Activated naive CD8-positive, alpha-beta T cell treated with anti-CD3 and anti-CD28 coated beads, Interleukin-2, amount 50 U/mL, for 16 hours (primary cell): ENCODE data around the gene ZNF474.

ENCODE experiments used
- DNase-seq: peaks from one replicate; pipeline ENCODE4 v3.0.0-alpha.2; 2020; ENCODE audit warnings: low read depth, low spot score

ZNF474 gene

DNA sequence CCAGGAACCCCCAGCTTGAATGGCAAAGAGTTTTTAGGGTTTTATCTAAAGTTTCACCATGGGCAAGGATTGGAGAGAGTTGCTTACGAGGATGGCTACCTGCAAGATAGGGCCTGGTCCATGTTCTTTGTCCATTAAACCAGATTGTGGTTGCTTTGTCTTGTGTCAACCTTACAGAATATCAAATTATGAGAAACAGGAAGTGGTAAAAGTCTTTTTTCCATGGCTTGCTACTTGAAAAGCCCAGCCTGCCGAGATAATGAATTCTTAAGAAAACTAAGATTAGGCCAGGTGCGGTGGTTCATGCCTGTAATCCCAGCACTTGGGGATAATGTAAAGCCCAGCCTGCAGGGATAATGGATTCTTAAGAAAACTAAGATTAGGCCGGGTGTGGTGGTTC lies 24.4 kb downstream of the ZNF474 start:
- DNase-seq, result no peak

DNA sequence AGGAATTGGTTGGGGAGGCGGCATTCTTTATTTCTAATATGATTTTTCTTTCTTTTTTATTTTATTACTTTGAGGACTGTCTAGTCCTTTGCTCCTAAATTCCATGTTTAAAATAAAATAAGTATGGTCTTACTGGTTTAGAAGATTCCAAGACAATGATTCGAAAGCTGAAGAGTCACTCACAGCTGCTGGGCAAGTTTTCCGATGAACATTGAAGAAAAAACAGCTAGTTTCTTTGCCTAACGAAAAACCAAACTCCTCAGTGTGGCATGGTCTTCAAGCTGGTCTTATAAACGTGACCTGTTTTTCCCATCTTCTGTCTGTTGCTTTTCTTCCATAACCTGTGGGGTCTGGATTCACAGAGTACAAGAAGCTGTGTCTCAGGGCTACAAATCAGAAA lies 25.1 kb downstream of the ZNF474 start:
- DNase-seq, result no peak

DNA sequence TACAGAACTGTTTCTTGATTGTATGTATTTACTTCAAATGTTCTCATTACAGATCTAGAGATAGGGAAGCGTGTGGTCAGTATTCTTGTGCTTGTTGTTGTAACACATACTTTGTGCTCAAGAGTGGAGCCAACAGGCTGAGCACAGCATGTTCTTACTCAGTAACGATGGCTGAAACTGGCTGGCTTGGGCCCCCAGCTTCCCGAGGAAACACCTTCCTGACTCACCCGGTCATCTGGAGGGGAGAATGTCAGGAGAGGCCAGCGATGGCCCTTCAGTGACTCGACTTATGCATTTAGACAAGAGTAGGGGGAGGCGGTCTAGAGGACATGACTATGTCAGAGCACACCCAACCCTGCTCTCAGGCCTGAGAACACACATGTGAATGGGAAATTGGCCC lies 25.6 kb downstream of the ZNF474 start:
- DNase-seq, result no peak

DNA sequence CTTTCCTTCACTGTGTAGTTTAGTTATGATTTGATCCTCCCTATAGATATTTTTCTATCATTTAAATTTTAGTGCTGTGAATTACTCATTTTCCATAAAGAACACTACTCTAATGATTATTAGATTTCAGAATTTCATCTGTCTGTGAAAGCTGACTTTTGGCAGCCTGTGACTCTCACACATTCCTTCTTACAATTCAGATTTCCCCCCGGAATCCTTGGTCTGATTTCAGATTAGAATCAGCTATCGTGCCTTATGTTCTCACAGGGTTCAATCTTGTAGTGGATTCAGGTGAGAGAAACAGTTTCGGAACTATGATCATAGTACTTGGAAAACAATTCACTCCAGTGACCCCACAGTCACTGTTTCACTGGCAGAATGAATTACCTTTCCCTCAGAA lies 26.2 kb downstream of the ZNF474 start:
- no peak for DNase-seq

DNA sequence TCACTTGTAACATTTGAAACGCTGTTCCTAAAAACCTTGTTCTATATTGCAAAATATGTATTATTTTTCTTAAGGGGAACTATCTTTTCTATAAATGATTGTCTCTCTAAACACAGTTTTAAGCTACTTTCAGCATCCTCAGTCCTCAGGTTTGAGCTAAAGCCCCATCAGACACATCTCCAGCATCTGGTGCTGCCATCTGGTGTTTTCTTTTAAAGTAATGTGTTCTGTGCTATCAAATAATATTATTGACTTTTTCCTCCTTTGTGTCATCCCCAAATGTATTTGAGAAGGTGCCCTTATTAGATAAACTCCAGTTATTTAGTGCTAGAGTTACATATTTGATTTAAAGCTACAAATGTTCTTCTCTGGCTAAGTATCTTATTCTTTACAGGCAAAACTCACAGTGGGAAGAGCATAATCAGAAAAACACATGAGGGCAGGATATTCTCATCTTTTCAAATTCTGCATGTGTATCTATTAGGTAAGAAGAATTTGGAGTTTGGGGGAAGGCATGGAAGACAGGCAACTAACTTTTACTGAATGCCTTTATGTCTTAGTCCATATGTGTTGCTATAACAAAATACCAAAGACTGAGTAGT lies 27.5 kb downstream of the ZNF474 start:
- no peak for DNase-seq

DNA sequence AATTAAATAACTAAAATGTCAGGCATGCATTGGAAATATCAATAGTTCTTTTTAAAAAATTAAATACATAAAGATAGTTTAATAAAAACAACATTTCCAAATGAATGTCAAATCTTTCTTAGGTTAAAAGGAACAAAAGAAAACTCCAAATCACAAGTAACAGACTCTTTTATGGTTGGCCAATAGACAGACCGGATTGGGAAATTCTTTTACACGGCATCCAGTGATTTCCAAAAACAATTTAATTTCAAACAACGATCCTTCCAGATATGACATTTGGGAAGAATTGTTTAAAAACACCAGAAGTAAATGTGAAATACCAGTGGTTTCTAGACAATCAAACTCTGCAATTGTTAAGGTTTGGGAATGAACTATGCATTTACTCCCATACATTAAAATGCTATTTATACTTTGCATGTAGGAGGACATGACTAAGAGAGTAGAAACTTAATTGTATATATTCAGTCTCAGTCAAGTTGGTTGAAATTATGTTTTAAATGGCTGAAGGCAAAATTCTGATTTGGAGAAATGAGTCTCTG lies 32.8 kb downstream of the ZNF474 start:
- DNase-seq, result no peak

DNA sequence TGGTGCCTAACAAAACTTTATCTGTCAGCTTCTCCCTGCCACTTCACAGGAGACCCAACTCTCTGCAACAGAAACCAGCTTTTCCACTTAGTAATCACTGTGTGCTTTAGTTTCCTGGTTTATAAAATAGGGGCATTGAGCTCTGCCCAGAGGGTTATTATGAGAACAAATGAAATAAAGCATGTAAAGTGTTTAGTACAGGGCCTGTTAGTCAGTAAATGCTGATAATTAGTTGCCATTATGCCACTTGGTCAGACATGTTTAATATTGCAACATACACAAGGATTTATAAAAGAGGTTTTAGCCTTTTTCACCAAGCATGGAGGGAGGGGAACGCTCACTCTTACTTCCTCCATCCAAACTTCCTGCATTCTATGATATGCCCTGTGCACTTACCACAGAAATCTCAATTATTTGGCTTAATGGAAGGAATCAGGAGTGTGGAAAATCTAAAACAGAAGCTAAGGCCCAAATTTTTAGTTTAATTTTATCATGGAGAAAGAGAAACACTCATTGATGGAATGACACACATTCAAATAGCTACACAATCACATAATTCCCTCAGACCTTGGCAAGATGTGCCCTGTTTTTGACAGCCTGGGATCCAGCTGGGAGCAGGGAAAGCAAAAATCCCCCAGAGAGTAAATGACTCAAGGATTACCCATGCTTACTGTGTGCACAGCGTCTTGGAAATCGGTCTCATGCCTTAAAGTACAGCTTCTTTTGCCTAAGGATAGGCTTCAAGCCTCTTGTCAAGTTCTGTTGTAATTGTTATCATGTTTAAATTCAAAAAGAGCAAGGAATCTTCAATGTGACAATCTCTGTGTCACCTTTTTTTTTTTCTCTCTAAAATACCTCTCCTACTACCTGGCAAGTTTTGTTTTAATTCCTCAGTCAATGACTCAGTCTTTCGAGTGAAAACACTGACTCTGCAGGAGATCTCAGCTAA lies 34.0 kb downstream of the ZNF474 start:
- no peak for DNase-seq

DNA sequence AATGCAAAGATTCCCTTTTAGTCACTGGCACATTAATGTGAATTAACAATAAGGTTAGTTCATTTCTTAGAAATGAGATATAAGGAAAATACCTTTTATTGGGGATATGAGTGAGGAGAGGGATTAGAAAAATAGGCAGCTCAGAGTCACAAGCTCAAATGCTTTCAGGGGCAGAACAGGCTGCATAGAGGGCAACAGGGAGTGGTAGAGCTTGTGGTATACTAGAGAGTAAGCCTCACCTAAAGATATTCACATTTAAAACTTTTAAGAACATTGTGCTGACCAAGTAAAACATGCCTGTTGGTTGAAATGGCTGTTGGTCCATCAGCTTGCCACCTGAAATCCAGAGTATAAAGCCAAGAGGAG lies 34.7 kb downstream of the ZNF474 start:
- DNase-seq, result no peak

DNA sequence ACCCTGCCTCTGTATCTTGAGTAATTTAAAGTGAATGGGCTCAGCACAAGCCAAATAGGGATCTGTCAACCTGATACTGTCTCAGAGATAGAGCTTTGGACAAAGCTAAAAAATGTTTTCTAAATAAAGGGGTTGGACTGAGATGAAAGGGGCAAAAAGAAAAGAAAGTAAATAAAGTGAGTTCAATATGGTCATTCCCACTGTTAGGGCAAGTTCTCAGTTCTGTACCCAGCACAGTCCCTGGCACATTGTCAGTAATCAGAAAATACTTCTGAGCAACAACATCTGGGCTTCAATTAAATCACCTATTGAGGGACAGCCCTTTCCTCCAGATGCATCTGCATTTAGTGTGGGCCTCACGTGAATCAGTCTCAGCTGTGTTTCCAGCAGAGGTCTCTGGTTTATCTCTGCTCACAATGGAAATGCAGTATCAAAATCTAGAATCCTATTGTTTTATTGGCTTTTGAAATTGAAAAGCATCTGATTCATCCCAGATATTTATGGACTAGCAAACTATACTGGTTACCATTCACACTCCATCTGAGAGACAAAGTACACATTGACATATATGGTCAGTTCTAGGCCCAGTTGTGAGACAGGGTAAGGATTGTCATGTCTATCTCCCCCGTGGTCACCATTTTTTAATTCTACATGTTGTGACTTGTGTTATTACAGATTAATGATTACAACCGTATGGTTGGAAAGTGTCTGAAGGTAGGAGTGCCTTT lies 35.6 kb downstream of the ZNF474 start:
- DNase-seq, result no peak

DNA sequence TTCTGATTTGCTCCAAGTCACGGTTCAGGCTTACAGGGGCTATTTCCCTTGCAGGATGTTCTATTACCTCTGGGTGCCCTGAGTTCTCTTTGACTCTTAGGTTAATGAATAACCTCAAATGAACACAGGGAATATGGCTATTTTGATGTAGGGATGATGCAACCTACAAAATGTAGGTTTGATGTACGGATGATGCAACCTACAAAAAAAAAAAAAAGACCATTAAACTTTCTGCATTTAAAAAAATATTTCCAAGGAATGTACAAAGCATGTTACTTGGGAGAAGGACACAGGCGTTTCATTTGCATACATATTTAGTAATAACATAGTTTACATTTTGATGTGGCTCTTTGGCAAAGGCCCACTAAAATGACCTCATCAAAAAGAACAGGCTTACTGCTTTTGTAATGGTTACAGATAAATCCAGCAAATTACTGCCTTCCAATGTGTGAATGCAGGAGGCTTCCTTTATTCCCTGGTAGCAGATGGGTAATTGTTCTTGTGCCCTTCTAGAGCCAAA lies 36.3 kb downstream of the ZNF474 start:
- no peak for DNase-seq

DNA sequence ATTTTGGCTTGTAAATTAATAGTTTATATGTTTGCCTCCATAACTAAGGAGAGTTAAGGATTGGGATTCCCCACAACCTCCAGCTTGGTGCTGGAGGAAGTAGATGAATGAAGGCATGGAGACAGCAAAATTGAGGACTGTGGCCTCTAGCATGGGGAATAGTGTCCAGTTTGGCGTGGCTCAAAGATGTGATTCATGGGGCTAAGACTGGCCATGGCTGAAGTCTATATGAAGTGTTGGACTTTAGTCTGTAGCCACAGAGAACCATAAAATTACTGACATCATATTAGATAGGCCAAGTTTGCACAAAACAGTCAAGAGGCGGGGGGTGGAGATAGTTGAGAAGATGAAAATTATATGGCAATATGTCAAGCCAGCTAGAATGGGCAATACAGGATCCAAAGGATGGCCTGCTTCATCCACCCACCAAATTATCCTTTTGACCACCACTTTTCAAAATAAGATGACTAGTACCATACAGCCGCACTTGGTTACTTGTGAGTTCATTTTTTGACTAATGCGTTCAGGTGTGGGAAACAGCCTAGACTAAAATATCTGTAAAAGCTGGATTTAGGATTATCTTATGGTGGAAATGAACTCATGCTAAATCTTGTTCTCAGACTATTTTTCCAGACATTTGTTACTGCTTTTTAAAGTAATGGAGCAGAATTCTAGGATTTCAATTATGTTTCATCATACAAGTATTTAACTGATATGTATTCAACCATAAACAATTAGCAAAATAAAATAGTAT lies 40.2 kb downstream of the ZNF474 start:
- DNase-seq, result no peak

DNA sequence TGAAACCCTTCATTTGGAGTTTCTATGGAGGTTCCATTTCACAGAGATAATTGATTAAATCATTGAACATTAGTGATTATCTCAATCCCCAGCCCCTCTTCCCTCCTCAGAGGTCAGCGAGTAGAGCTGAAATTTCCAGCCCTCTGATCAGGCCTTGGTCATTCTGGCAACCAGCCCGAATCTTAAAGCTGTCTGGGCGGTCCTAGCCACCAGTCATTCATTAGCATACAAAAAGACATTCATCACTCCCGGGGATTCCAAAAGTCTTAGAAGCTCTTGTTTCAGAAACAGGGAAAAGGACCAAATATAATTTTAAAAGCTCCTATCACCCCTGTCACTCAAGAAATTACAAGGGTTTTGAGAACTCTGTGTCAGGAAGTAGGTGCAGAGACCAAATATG lies 41.3 kb downstream of the ZNF474 start:
- DNase-seq, result no peak

DNA sequence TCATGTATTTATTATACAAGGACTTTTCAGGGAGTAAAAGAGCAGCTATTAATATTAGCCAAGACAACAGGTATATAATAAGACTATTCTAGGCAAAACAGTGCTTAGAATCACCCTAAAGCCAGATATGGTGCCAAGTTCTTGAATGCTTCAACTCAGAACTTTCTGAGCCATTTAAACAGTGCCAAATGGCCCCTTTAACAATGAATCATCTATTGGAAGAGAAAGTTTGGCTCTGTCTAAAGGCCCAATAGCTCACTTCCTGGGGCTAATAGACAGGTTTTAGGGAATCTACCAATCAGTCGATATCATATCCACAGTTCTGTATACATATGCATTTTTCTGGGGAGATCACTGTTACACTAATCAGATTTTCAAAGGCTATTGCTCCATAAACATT lies 42.9 kb downstream of the ZNF474 start:
- no peak for DNase-seq

DNA sequence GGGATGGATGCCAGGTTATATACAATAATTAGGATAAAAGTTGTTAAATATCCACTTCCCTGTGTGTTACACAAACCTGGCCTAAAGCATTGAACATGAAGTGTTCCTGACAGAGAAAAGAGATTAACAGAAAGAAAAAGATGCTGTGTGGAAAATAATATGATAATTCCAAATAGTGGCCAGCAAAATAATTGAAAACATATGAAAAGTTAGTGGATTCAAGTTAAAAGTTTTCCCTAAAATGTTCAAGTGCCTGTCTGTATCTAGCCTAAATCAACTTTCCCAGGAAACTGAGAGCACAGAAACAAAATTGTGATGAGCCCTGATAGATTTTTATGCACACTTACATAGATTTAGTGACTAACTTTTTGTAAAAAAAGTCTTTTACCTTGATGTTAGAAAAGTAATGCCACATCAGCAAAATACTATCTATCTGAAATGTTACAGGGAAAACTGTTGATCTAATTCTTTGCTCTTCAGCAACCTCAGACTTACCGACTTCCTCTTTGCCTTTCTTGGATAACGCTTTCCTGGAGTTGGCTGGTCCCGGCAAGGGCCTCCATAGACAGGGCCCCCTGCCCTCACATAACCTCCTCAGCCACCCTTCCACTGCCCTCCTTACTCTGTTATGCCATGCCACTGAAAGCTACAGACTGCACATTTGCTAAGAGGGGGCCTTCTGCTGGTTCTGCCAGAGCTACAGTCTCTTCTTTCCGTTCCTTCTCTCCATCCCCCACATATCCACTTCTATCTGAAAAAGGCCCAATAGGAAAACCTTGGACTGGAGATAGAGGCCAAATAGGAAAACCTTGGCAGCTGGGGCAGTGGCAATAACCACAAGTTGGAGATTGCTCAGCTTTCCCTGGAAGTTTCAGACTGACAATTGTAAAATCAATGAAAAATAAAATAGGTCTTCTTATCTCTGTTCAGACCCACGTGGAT lies 44.4 kb downstream of the ZNF474 start:
- DNase-seq, result no peak

DNA sequence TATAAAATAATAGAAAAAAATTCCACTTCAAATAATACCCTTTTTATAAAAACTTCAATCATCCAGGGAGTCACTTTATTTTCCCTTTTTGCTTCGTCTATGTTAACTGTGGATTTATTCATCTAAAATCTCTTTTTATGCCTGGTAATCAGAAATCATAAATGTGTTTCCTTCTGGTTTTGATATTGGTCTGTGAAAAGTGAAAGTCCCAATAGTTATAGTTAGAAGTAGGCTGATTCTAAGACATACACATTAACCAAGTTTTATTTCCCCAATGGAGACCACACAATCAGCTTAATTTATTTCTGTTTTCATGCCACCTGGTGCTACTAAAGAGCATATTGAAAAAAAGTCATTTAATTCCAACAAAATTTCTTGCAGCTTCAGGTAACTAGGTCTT lies 45.7 kb downstream of the ZNF474 start:
- no peak for DNase-seq

DNA sequence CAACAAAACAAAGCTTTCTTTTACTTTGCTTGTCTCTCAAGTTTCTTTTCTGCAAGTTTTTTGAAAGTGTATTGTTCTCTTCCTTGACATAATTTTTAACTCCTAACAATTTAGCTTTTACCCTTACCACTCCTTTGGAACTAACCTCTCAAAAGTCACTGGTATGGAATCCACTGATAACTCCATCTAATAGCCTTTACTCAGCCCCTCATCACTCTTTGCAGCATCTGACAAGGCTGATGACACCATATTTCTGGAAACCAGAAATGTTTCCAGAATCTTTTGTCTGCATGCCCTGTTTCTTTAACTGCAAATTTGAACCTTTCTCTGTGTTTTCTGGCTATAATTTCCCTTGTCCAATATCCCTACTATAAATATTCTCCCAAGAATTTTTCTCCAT lies 46.5 kb downstream of the ZNF474 start:
- no peak for DNase-seq

DNA sequence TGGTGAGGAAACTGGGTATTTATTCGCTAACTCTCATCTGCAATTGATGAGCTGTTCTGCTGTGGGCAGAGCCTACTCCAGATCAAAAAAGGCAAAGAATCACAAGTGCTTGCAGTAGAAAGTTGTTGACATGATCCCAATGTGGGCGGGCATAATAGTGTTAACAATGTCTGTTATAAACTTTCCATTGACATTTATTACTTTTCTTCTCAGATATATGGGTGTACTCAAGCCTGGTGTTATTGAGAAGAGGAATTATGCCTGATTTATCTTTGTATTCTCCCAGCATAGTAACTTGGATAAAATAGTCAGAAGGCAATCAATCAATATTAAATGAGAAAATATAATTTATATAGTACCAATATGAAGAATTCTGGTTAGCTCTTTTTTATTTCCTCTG lies 47.8 kb downstream of the ZNF474 start:
- no peak for DNase-seq

DNA sequence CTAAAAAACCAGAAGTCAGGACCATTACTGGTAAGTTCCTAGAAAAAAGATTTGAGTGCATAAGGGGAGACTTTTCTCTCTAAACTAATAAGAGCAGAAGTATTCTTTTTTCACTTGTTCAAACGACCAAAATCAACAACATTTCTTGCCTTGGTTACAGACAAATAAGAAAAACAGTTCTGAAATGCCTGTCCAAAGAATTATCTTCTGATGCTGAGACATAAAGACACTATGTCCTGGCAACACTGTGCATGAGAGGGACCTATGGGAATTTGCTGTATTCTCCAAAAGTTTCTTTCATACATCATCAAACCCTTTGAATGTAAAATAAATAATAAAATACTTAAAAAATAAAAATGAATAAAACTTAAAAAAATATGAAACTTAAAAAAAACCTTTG lies 50.4 kb downstream of the ZNF474 start:
- DNase-seq, result no peak

DNA sequence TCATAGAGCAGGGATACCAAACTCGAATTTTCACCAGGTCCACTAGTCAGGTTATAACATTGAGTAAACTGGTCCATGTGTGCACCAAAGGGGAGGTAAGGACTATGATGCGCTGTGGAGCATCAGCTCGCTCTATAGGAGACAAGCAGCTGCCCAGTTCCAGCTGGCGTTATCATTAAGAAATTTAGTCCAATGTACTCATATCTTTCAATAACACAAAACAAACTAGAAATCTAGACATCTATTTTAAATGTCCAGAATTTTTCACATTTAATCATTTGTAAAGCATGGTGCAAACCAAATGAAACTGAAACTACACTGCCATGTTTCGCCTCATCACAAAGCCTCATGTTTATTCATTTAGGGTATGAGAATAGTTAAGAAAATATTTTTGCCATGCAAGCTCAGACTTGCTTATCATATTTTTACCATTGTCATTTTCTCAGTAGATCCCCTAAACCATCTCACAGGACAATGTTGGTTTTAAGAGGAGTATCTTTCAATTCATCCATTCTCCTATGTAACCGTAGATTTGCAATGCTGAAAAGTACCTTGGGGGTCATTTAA lies 50.9 kb downstream of the ZNF474 start:
- DNase-seq, result no peak
